ENCODE measurements around the gene ERRFI1.

DNA sequence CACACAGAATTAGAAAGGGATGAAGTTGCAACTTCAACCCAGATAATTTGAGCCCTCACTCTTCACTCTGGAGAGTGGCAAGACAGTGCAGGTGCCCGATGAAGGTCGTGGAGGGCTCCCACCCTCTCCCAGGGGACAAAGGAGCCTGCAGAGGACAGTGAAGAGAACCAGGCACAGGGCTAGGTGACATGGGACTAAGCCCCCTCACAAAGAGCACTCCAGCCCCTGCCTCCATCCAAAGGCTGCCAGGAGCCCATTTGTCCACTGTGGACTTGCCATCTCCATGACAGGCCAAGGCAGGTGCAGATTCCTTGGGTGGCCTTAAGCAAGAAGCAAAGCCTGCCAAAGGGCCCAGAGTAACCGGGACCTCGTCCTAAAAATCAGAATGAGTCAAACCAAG is 15.1 kb downstream of the ERRFI1 start:
- TF ChIP-seq, protein P1, sequence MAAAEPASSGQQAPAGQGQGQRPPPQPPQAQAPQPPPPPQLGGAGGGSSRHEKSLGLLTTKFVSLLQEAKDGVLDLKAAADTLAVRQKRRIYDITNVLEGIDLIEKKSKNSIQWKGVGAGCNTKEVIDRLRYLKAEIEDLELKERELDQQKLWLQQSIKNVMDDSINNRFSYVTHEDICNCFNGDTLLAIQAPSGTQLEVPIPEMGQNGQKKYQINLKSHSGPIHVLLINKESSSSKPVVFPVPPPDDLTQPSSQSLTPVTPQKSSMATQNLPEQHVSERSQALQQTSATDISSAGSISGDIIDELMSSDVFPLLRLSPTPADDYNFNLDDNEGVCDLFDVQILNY (CRISPR knock-in tag; IDR thresholded peaks at IDR 0.05) = no peak
- TF ChIP-seq ZNF423 (CRISPR knock-in tag; IDR thresholded peaks at IDR 0.05) = no peak
- TF ChIP-seq, protein P2, sequence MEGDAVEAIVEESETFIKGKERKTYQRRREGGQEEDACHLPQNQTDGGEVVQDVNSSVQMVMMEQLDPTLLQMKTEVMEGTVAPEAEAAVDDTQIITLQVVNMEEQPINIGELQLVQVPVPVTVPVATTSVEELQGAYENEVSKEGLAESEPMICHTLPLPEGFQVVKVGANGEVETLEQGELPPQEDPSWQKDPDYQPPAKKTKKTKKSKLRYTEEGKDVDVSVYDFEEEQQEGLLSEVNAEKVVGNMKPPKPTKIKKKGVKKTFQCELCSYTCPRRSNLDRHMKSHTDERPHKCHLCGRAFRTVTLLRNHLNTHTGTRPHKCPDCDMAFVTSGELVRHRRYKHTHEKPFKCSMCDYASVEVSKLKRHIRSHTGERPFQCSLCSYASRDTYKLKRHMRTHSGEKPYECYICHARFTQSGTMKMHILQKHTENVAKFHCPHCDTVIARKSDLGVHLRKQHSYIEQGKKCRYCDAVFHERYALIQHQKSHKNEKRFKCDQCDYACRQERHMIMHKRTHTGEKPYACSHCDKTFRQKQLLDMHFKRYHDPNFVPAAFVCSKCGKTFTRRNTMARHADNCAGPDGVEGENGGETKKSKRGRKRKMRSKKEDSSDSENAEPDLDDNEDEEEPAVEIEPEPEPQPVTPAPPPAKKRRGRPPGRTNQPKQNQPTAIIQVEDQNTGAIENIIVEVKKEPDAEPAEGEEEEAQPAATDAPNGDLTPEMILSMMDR (IDR thresholded peaks at IDR 0.05) = no peak
- TF ChIP-seq NFYB (CRISPR knock-in tag; conservative IDR thresholded peaks at IDR 0.05; ENCODE audit: low read depth) = no peak
- no peak for TF ChIP-seq ZNF121 (CRISPR knock-in tag; IDR thresholded peaks at IDR 0.05)
- TF ChIP-seq, protein P3, sequence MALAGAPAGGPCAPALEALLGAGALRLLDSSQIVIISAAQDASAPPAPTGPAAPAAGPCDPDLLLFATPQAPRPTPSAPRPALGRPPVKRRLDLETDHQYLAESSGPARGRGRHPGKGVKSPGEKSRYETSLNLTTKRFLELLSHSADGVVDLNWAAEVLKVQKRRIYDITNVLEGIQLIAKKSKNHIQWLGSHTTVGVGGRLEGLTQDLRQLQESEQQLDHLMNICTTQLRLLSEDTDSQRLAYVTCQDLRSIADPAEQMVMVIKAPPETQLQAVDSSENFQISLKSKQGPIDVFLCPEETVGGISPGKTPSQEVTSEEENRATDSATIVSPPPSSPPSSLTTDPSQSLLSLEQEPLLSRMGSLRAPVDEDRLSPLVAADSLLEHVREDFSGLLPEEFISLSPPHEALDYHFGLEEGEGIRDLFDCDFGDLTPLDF (CRISPR knock-in tag; IDR thresholded peaks at IDR 0.05) = no peak

Data from WTC11 (cell line).